SKM-1 (cell line): ENCODE results near the gene MROH8.
"Not testable (repeated sequence)": the region's sequence is repeated elsewhere in the genome, so short reads cannot be mapped to it uniquely, and the experiment has no call there.

ENCODE experiments used
- DNase-seq: peaks from one replicate; lab custom pipeline; 2025; ENCODE audit not compliant: unreplicated experiment; lab: John Stamatoyannopoulos, UW

The MROH8 gene

DNA sequence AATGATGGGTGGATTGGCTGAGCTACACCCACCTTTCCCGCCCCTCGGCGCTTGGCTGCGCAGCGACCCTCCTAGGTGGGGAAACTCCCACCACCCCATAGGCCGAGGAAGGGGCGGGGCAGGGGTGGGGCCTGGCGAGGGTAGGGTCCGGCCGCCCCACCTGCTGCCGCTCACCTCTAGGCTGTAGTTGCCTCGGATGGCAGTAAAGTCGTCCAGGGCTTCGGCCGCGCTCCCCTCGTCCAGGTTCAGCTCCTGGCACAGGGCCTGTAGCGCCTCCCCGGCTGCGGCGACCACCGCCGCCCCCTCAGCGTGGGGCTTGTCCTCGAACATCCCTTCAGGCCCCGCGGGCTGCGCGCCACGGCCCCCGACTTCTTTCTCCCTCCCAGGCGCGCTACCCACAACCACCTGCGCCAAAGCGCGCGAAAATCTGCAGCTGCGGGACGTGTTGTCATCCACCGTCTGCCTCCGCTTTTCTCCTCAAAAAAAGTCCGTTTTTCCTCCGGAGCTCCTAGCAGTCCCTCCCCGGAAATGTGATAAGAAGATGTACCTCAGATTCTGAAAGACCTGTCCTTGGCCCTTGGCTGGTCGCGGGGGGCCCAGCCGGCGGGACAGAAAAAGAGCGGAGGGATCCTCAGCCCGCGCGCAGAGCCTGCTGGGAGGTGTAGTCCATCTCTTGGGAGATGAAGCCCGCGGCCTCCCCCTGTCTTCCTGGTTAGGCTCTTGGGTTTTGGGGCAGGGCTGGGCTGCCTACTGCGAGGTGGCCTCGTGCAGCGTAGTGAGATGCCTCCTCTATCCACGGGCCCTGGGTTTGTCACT, 83.5 kb downstream of the MROH8 start, which contains the start of gene RBL1:
Gene RBL1 (minus strand): TSS at position 399 of the 816 bp plus-strand sequence. CDS start 69 bp downstream, at position 330.
- DNase-seq, result peak; percentile 73

DNA sequence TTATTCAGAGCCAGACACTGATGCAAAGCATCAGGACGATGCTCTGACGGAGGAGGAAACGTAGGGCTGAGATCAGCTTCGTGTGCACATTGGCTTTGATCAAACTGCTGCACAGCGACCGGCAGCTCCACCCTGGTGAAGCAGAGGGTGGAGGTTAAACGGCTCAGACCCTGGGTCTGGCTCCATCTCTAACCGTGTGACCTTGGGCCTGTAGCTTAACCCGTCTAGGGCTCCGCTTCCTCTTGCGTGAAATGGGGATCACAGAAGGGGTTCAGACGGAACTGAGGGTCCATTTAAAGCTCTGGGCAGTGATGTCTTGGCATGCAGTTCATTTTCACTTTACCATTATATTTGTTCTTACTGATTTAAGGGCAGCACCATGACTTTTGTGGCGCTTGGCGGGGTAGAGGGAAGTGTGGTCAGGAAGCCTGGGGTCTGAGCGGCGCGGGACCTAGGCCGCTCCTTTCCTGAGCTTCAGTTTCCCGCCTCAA, 84.2 kb downstream of the MROH8 start:
- peak; percentile 17 for DNase-seq

GRCh38 chr20:37090407-37090806, 88.9 kb downstream of the MROH8 start:
- DNase-seq, result no peak

- DNase-seq, result no peak
These were observed 97.5 kb downstream of the MROH8 start for GRCh38 chr20:37081717-37082289.

GRCh38 chr20:37077009-37077408, 102.3 kb downstream of the MROH8 start:
- DNase-seq, result no peak

DNA sequence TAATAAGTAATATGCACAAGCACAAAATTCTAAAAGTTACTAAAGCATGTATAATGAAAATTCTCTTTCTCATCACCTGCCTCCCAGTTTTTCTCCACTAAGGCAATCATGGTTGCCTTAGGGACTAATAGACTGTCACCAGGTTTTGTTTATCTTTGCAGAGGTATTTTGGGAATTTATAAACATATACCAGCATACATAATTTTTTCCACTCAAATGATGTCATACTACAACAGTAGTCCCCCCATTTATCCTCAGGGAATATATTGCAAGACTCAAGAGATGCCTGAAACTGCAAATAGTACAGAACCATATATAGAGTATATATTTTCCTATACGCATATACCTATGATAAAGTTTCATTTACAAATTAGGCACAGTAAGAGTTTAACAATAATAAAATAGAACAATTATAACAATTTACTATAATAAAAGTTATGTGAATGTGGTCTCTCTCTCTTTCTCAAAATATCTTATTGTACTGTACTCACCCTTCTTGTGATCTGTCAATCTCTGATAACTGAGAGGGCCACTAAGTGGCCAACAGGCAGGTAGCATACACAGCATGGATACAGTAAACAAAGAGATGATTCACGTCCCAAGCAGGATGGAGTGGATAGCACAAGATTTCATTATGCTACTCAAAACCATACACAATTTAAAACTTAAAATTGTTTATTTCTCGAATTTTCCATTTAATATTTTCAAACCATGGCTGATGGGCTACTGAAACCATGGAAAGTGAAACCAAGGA, 103.2 kb downstream of the MROH8 start:
- no peak for DNase-seq

DNA sequence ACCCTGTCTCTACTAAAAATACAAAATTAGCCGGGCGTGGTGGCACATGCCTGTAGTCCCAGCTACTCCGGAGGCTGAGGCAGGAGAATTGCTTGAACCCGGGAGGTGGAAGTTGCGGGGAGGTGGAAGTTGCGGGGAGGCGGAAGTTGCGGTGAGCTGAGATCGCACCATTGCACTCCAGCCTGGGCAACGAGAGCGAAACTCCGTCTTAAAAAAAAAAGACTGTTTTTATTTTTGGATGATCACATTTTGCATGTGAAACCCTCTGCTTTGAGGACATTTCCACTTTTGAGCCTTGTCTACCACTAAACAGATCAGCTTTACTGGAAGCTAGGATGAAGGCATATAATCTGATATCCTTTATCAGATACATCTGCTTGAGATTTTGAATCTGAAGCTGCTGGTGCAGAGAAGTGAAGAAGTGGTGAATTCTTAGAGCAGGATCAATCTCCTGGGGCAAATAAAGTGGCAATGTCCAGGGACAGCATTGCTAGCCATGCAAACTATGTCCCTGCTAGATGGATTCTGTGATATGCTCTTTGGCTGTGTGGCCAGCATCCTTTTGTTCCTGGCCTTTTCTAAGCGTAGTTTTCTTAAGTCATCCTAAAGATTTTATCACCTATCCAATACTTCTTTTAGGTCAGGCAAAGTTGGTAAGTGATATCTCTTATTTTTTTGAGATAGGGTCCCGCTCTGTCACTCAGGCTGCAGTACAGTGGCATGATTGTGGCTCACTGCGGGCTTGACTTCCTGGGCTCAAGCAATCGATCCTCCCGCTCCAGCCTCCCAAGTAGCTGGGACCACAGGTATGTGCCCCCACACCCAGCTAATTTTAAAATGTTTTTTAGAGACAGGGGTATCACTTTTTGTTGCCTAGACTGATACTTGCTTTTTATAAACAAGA, 106.8 kb downstream of the MROH8 start:
- DNase-seq, result no peak

DNA sequence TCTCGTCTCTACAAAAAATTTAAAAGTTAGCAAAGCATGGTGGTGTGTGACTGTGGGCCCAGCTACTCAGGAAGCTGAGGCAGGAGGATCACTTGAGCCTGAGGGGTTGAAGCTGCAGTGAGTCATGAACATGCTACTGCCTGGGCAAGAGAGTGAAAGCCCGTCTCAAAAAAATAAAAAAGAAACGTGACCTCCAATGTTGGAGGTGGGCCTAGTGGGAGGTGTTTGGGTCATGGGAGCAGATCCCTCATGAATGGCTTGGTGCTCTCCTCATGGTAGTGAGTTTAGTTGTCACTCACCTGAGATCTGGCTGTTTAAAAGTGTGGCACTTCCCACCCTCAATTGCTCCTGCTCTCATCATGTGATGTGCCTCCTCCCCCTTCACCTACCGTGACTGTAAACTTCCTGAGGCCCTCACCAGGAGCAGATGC, 107.9 kb downstream of the MROH8 start:
- DNase-seq, result no peak

- DNase-seq, result not testable (repeated sequence)
These were observed 109.8 kb downstream of the MROH8 start for GRCh38 chr20:37069563-37069962.

- DNase-seq, result no peak
These were observed 113.2 kb downstream of the MROH8 start for GRCh38 chr20:37066168-37066567.

GRCh38 chr20:37055276-37055675, 124.1 kb downstream of the MROH8 start:
- DNase-seq, result no peak

DNA sequence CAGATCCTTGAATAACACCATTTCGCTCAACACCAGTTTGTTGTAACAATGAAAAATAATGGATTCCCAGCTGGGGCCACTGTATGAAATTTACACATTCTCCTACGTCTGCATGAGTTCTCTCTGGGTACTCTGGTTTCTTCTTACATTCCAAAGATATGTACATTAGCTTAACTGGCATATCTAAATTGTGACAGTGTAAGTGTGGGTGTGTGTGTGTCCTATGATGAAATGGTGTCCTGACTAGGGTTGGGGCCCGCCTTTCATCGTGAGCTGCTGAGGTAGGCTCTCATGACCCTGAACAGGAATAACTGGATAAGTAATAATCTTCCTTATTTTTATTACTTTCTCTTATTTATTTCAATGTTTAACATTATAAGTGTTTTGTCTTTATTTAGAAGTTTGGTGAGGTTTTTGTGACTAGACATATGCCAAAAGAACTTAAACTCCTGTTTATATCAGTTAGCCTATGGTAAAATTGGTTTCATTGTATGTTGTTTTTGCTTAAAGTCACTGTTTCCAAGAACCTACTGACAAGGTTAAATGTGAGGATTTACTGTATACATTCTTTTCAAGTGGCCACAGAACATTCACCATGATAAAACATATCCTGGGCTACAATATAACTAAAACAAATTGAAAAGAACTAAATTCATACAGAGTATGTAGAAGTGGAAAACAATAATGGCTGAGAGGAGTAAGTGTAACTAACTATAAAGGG, 126.0 kb downstream of the MROH8 start:
- no peak for DNase-seq
